SK-N-SH (cell line): ENCODE measurements around the gene CD300C. TPM values are rescaled to one million over a fixed set of nuclear protein-coding genes. Genes with fewer than 3 reads are reported as not detected.

ENCODE experiments used
- CTCF ChIA-PET: fragments of 300-600, 350-600 bp; formaldehyde crosslinking; extraction: SDS; loops from one replicate; lab custom pipeline; 2021; lab: Yijun Ruan, JAX
- POLR2A ChIA-PET: fragments of 350-600 bp; sonication (Branson Sonifier 250); formaldehyde crosslinking; extraction: SDS; loops from one replicate; lab custom pipeline; 2020; ENCODE audit warnings: antibody characterized with exemption, inconsistent platforms; lab: Yijun Ruan, JAX
- DNase-seq: peaks from one replicate; pipeline ENCODE4 v3.0.0; 2012
- H2AFZ ChIP-seq: fragments of 200-600 bp; sonication (generic); 2 replicates; pipeline ENCODE4 v1.8.1; 2016; ENCODE audit warnings: antibody characterized with exemption, mild to moderate bottlenecking, low read depth
- H3F3A ChIP-seq: fragments of 200-600 bp; sonication (generic); replicated peaks from 2 replicates; pipeline ENCODE3; 2016; ENCODE audit warnings: antibody characterized with exemption, mild to moderate bottlenecking; ENCODE audit not compliant: insufficient read depth
- H3K27ac ChIP-seq, 2 experiments: fragments of 200-500 bp in 1 of 2; fragments of 200-600 bp in 1 of 2; sonication (Bioruptor generic) in 1 of 2; sonication (generic), shearing (Covaris generic) in 1 of 2; 2 replicates each; pipeline versions ENCODE4 v1.5.1 to v1.6.1; 2014 to 2016; ENCODE audit warnings: low read depth in 2 of 2, inconsistent platforms in 1 of 2, low read length in 1 of 2, mild to moderate bottlenecking in 1 of 2, mixed read lengths in 1 of 2
- H3K27me3 ChIP-seq: fragments of 200-600 bp; sonication (generic), shearing (Covaris generic); 2 replicates; pipeline ENCODE4 v1.6.1; 2016; ENCODE audit warnings: mixed run types; ENCODE audit not compliant: insufficient read depth
- H3K36me3 ChIP-seq, 2 experiments: fragments of 200-500 bp in 1 of 2; fragments of 200-600 bp in 1 of 2; sonication (Bioruptor generic) in 1 of 2; sonication (generic) in 1 of 2; replicated peaks in 1 of 2; 2 replicates each; pipeline versions ENCODE3 to v1.5.1; 2014 to 2016; ENCODE audit warnings: low read length in 1 of 2, mild to moderate bottlenecking in 1 of 2; ENCODE audit not compliant: insufficient read depth in 2 of 2, control insufficient read depth in 1 of 2
- H3K4me1 ChIP-seq, 2 experiments: fragments of 200-500 bp in 1 of 2; fragments of 200-600 bp in 1 of 2; sonication (Bioruptor generic) in 1 of 2; sonication (generic), shearing (Covaris generic) in 1 of 2; 2 replicates each; pipeline versions ENCODE4 v1.5.1 to v1.6.1; 2014 to 2016; ENCODE audit warnings: low read depth in 1 of 2, low read length in 1 of 2, mixed run types in 1 of 2; ENCODE audit not compliant: insufficient read depth in 2 of 2, control insufficient read depth in 1 of 2
- H3K4me2 ChIP-seq: fragments of 200-600 bp; sonication (generic), shearing (Covaris generic); 2 replicates; pipeline ENCODE4 v1.6.1; 2017; ENCODE audit warnings: mixed run types
- H3K4me3 ChIP-seq, 2 experiments: fragments of 200-500 bp in 1 of 2; fragments of 200-600 bp in 1 of 2; sonication (Bioruptor generic) in 1 of 2; sonication (generic), shearing (Covaris generic) in 1 of 2; 2 replicates each; pipeline versions ENCODE4 v1.5.1 to v1.8.1; 2014 to 2016; ENCODE audit warnings: low read depth in 2 of 2, inconsistent platforms in 1 of 2, low read length in 1 of 2, mild to moderate bottlenecking in 1 of 2, mixed read lengths in 1 of 2, moderate library complexity in 1 of 2
- H3K79me2 ChIP-seq: fragments of 200-600 bp; sonication (generic); 2 replicates; pipeline ENCODE4 v1.8.1; 2017; ENCODE audit warnings: mild to moderate bottlenecking; ENCODE audit not compliant: insufficient read depth
- H3K9ac ChIP-seq: fragments of 200-600 bp; sonication (generic); 2 replicates; pipeline ENCODE4 v1.6.1; 2017; ENCODE audit warnings: mixed run types
- H3K9me2 ChIP-seq: fragments of 200-600 bp; sonication (generic); 2 replicates; pipeline ENCODE4 v1.6.1; 2017; ENCODE audit warnings: mixed run types
- H3K9me3 ChIP-seq: fragments of 200-600 bp; sonication (generic); 2 replicates; pipeline ENCODE4 v1.6.1; 2017; ENCODE audit warnings: mixed run types, mild to moderate bottlenecking, moderate library complexity
- H4K20me1 ChIP-seq: fragments of 200-600 bp; sonication (generic); 2 replicates; pipeline ENCODE4 v1.6.1; 2017; ENCODE audit warnings: mild to moderate bottlenecking, mixed run types; ENCODE audit not compliant: insufficient read depth
- CHD2 ChIP-seq: fragments of 150-350 bp; IDR thresholded peaks from 2 replicates; pipeline ENCODE4 v1.6.1; 2018; ENCODE audit warnings: low read length; ENCODE audit not compliant: partially characterized antibody
- ELF1 ChIP-seq: IDR thresholded peaks from 2 replicates; pipeline ENCODE4 v1.4.0; 2012
- FOSL2 ChIP-seq: IDR thresholded peaks from 2 replicates; pipeline ENCODE4 v1.4.0; 2012; ENCODE audit warnings: low read depth, mild to moderate bottlenecking, moderate library complexity, borderline replicate concordance
- FOXM1 ChIP-seq: IDR thresholded peaks from 2 replicates; pipeline ENCODE4 v1.4.0; 2012; ENCODE audit warnings: low read depth, mild to moderate bottlenecking
- GATA2 ChIP-seq: sonication (generic); formaldehyde crosslinking; IDR thresholded peaks from 2 replicates; pipeline ENCODE4 v1.5.0; 2020; ENCODE audit warnings: mild to moderate bottlenecking, missing genetic modification reagents
- JUND ChIP-seq: IDR thresholded peaks from 2 replicates; pipeline ENCODE4 v1.4.0; 2012
- NFIC ChIP-seq: IDR thresholded peaks from 2 replicates; pipeline ENCODE4 v1.4.0; 2012; ENCODE audit warnings: borderline replicate concordance
- NRF1 ChIP-seq: IDR thresholded peaks from 2 replicates; pipeline ENCODE4 v1.6.1; 2012; ENCODE audit warnings: low read depth, mild to moderate bottlenecking, low read length
- POLR2AphosphoS5 ChIP-seq: IDR thresholded peaks from 2 replicates; pipeline ENCODE4 v1.6.1; 2012; ENCODE audit warnings: low read depth, low read length
- RAD21 ChIP-seq: IDR thresholded peaks from 2 replicates; pipeline ENCODE4 v1.6.1; 2012; ENCODE audit warnings: mild to moderate bottlenecking, low read length
- SMC3 ChIP-seq: IDR thresholded peaks from 2 replicates; pipeline ENCODE4 v1.6.1; 2012; ENCODE audit warnings: low read depth, low read length, improper control_type of control experiment
- TEAD4 ChIP-seq: IDR thresholded peaks from 2 replicates; pipeline ENCODE4 v1.4.0; 2012; ENCODE audit warnings: mild to moderate bottlenecking, borderline replicate concordance; ENCODE audit not compliant: insufficient read depth
- YY1 ChIP-seq: IDR thresholded peaks from 2 replicates; pipeline ENCODE4 v1.4.0; 2012; ENCODE audit warnings: low read depth, mild to moderate bottlenecking
- WGBS: methylation state at CpG from one replicate; pipeline ENCODE4 v1.1.6; 2017; ENCODE audit warnings: low lambda C conversion rate; 5-methylcytosine and 5-hydroxymethylcytosine counted together
- polyA plus RNA-seq, 3 experiments: library from polyadenylated mRNA; depleted of rRNA; stranded (reverse); fragments of >200 nt; gene quantifications; 2 replicates each; pipeline ENCODE4 v1.2.3, GENCODE V29; 2012
- TF ChIP-seq, protein P1 (sequence below): IDR thresholded peaks from 2 replicates; pipeline ENCODE4 v1.4.0; 2012; ENCODE audit warnings: low read depth, borderline replicate concordance
- TF ChIP-seq, protein P2 (sequence below): fragments of 200-600 bp; sonication (generic); IDR thresholded peaks from 2 replicates; pipeline ENCODE4 v1.6.1; 2017; ENCODE audit warnings: antibody characterized with exemption, mild to moderate bottlenecking, moderate library complexity
- TF ChIP-seq, protein P3 (sequence below): IDR thresholded peaks from 2 replicates; pipeline ENCODE4 v1.4.0; 2012; ENCODE audit warnings: low read depth
- TF ChIP-seq, protein P4 (sequence below): IDR thresholded peaks from 2 replicates; pipeline ENCODE4; 2012
- TF ChIP-seq, protein P5 (sequence below): IDR thresholded peaks from 2 replicates; pipeline ENCODE4 v1.6.1; 2012; ENCODE audit warnings: mild to moderate bottlenecking, low read depth, low read length, moderate library complexity
- TF ChIP-seq, protein P6 (sequence below): fragments of 150-350 bp; IDR thresholded peaks from 2 replicates; pipeline ENCODE4 v1.6.1; 2016; ENCODE audit warnings: mild to moderate bottlenecking, low read depth, low read length

CD300C gene
- polyA plus RNA-seq (2012; rRNA removed): not detected in 2 replicates
- polyA plus RNA-seq (2012; cell fraction: cytosol; rRNA removed): not detected in 2 replicates
- not detected in 2 replicates for polyA plus RNA-seq (2012; cell fraction: nucleus; rRNA removed)

DNA sequence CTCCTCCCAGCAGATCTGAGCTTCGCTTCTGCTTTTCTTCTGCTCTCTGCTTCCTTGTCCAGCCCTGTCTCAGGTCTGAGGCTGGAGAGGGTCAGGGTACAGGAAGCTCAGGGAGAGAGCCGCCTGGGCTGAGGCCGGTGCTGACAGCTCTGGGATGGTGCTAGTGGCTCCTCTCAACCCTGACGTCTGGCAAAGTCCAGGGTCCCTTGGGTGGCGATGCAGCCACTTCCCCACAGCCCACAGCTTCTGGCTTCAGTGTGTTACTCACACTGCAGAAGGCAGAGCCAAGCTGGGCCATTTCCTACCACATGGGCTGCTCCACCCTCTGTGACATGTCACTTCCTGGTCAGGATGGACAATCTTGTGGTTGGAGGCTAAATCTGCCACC is at the start of gene CD300C:
Gene CD300C, minus strand, starts transcription at position 273 of the 388 bp plus-strand sequence. CDS start 333 bp downstream, outside the sequence.
- Histone ChIP-seq H3K27me3 (no peaks in the 10 kb centered on the region), H3K36me3 (no peaks in the 10 kb centered on the region), H3K4me1 (no peaks in the 10 kb centered on the region), H3K27ac (no peak within 1 kb of the TSS), H2AFZ (no peak within 1 kb of the TSS), H3K9ac (no peak within 1 kb of the TSS), H3K79me2 (no peaks in the 10 kb centered on the region), H3K4me3 (no peak within 1 kb of the TSS), H3K9me2 (no peaks in the 10 kb centered on the region)
- CTCF ChIA-PET: interaction anchor here (0.9 to 1.5 kb wide), 5 partner anchors 13 to 167 kb away, joined by 3 to 10 read pairs (median 3); partner anchors contain the start of gene CD300H
- no peak for DNase-seq
- TF ChIP-seq CHD2: no peak
- TF ChIP-seq, protein P1, sequence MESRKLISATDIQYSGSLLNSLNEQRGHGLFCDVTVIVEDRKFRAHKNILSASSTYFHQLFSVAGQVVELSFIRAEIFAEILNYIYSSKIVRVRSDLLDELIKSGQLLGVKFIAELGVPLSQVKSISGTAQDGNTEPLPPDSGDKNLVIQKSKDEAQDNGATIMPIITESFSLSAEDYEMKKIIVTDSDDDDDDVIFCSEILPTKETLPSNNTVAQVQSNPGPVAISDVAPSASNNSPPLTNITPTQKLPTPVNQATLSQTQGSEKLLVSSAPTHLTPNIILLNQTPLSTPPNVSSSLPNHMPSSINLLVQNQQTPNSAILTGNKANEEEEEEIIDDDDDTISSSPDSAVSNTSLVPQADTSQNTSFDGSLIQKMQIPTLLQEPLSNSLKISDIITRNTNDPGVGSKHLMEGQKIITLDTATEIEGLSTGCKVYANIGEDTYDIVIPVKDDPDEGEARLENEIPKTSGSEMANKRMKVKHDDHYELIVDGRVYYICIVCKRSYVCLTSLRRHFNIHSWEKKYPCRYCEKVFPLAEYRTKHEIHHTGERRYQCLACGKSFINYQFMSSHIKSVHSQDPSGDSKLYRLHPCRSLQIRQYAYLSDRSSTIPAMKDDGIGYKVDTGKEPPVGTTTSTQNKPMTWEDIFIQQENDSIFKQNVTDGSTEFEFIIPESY: no peak
- TF ChIP-seq, protein P2, sequence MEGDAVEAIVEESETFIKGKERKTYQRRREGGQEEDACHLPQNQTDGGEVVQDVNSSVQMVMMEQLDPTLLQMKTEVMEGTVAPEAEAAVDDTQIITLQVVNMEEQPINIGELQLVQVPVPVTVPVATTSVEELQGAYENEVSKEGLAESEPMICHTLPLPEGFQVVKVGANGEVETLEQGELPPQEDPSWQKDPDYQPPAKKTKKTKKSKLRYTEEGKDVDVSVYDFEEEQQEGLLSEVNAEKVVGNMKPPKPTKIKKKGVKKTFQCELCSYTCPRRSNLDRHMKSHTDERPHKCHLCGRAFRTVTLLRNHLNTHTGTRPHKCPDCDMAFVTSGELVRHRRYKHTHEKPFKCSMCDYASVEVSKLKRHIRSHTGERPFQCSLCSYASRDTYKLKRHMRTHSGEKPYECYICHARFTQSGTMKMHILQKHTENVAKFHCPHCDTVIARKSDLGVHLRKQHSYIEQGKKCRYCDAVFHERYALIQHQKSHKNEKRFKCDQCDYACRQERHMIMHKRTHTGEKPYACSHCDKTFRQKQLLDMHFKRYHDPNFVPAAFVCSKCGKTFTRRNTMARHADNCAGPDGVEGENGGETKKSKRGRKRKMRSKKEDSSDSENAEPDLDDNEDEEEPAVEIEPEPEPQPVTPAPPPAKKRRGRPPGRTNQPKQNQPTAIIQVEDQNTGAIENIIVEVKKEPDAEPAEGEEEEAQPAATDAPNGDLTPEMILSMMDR: no peak
- TF ChIP-seq FOXM1: no peak
- TF ChIP-seq, protein P3, sequence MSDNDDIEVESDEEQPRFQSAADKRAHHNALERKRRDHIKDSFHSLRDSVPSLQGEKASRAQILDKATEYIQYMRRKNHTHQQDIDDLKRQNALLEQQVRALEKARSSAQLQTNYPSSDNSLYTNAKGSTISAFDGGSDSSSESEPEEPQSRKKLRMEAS: no peak
- no peak for TF ChIP-seq YY1
- TF ChIP-seq RAD21: no peak
- TF ChIP-seq ELF1: no peak
- TF ChIP-seq, protein P4, sequence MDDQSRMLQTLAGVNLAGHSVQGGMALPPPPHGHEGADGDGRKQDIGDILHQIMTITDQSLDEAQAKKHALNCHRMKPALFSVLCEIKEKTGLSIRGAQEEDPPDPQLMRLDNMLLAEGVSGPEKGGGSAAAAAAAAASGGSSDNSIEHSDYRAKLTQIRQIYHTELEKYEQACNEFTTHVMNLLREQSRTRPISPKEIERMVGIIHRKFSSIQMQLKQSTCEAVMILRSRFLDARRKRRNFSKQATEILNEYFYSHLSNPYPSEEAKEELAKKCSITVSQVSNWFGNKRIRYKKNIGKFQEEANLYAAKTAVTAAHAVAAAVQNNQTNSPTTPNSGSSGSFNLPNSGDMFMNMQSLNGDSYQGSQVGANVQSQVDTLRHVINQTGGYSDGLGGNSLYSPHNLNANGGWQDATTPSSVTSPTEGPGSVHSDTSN: no peak
- no peak for TF ChIP-seq POLR2AphosphoS5
- TF ChIP-seq FOSL2: no peak
- TF ChIP-seq JUND: no peak
- TF ChIP-seq TEAD4: no peak
- TF ChIP-seq, protein P5, sequence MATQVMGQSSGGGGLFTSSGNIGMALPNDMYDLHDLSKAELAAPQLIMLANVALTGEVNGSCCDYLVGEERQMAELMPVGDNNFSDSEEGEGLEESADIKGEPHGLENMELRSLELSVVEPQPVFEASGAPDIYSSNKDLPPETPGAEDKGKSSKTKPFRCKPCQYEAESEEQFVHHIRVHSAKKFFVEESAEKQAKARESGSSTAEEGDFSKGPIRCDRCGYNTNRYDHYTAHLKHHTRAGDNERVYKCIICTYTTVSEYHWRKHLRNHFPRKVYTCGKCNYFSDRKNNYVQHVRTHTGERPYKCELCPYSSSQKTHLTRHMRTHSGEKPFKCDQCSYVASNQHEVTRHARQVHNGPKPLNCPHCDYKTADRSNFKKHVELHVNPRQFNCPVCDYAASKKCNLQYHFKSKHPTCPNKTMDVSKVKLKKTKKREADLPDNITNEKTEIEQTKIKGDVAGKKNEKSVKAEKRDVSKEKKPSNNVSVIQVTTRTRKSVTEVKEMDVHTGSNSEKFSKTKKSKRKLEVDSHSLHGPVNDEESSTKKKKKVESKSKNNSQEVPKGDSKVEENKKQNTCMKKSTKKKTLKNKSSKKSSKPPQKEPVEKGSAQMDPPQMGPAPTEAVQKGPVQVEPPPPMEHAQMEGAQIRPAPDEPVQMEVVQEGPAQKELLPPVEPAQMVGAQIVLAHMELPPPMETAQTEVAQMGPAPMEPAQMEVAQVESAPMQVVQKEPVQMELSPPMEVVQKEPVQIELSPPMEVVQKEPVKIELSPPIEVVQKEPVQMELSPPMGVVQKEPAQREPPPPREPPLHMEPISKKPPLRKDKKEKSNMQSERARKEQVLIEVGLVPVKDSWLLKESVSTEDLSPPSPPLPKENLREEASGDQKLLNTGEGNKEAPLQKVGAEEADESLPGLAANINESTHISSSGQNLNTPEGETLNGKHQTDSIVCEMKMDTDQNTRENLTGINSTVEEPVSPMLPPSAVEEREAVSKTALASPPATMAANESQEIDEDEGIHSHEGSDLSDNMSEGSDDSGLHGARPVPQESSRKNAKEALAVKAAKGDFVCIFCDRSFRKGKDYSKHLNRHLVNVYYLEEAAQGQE: no peak
- TF ChIP-seq NFIC: no peak
- TF ChIP-seq NRF1: no peak
- TF ChIP-seq GATA2 (CRISPR knock-in tag): no peak
- TF ChIP-seq, protein P6, sequence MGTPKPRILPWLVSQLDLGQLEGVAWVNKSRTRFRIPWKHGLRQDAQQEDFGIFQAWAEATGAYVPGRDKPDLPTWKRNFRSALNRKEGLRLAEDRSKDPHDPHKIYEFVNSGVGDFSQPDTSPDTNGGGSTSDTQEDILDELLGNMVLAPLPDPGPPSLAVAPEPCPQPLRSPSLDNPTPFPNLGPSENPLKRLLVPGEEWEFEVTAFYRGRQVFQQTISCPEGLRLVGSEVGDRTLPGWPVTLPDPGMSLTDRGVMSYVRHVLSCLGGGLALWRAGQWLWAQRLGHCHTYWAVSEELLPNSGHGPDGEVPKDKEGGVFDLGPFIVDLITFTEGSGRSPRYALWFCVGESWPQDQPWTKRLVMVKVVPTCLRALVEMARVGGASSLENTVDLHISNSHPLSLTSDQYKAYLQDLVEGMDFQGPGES: no peak
- TF ChIP-seq SMC3: no peak
- TF ChIP-seq, all 33 proteins: peak for 0
- WGBS: 46% methylated on average over 5 of the region's 5 CpGs
- H4K20me1 ChIP-seq: no peaks in the 10 kb centered on the region
- H3K9me3 ChIP-seq: peaks cover 6% of the 10 kb centered on the region; the same call in 1 of the 2 replicates
- POLR2A ChIA-PET: no interaction called here
- H3K4me2 ChIP-seq: no peak within 1 kb of the TSS
- no peaks in the 10 kb centered on the region for H3F3A ChIP-seq
